ENCODE results near the gene DOCK3.
"Not testable (repeated sequence)": the region's sequence is repeated elsewhere in the genome, so short reads cannot be mapped to it uniquely, and the experiment has no call there.

DOCK3 gene

GRCh38 chr3:51110586-51110985, 435.9 kb downstream of the DOCK3 start:
- Histone ChIP-seq H2AFZ (ENCODE audit: low read depth) (no peak overlapping the region), H4K20me1 (ENCODE audit: insufficient read depth) (no peaks in the 10 kb centered on the region), H3K27ac (no peak overlapping the region), H3K79me2 (ENCODE audit: insufficient read depth, low read depth) (no peaks in the 10 kb centered on the region), H3K4me3 (IDR thresholded peaks at IDR 0.05; ENCODE audit: insufficient read depth, low read depth, low read length) (no peak overlapping the region), H3K4me1 (ENCODE audit: low read depth, poor library complexity, severe bottlenecking) (no peaks in the 10 kb centered on the region), H3K9ac (no peak overlapping the region), H3K36me3 (ENCODE audit: insufficient read depth) (no peaks in the 10 kb centered on the region), H3K4me2 (no peak overlapping the region), H3K27me3 (ENCODE audit: insufficient read depth, low read depth) (no peaks in the 10 kb centered on the region)
- no peak for TF ChIP-seq CTCF (conservative IDR thresholded peaks at IDR 0.05; ENCODE audit: low read depth, low read length)

DNA sequence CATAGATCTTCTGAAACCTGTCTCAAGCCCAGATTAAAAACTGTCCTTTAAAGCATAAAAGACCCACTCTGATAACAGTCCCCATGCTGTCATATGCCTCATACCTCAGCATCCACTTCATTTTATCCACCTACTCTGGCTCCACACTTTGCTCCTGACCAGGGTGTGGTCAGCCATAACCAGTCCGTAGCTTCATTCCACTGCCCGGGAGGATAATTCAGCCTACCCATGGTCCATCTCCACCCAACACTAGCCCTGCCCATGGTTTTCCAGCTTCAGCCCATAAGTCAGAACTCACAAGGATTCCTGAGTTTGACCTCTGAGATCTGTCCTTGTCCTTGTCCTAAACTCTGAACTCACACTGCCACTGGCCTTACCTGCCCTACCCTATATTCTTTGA, 448.2 kb downstream of the DOCK3 start:
- Histone ChIP-seq H3K36me3 (ENCODE audit: insufficient read depth) (no peaks in the 10 kb centered on the region), H3K9ac (no peak overlapping the region), H3K4me1 (ENCODE audit: low read depth, poor library complexity, severe bottlenecking) (no peaks in the 10 kb centered on the region), H2AFZ (ENCODE audit: low read depth) (no peak overlapping the region), H3K27me3 (ENCODE audit: insufficient read depth, low read depth) (no peaks in the 10 kb centered on the region), H3K79me2 (ENCODE audit: insufficient read depth, low read depth) (no peaks in the 10 kb centered on the region), H3K4me2 (no peak overlapping the region), H3K4me3 (IDR thresholded peaks at IDR 0.05; ENCODE audit: insufficient read depth, low read depth, low read length) (no peak overlapping the region), H4K20me1 (ENCODE audit: insufficient read depth) (no peaks in the 10 kb centered on the region), H3K27ac (no peak overlapping the region)
- TF ChIP-seq CTCF (conservative IDR thresholded peaks at IDR 0.05; ENCODE audit: low read depth, low read length), result no peak

DNA sequence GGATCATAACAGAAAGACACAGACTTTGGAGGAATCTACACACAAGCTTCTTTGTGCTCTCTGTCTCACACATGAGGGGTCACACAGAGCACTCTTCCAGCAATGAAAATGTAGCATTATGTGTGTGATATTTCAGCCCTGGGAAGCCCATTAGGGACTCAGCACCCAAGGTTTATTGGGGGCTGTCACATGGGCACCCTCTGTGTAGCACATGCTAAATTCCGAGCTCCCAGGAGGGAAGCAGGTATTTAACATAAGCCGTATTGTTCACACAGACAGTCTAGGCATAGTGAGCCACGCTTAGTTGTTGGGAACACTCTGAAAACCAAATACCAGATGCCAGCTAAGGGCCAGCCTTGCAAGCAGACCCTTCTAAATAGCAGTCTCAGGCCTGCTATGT, 448.8 kb downstream of the DOCK3 start:
- H3K27ac ChIP-seq, result no peak overlapping the region
- no peak for TF ChIP-seq CTCF (conservative IDR thresholded peaks at IDR 0.05; ENCODE audit: low read depth, low read length)
- no peak overlapping the region for H3K4me3 ChIP-seq (IDR thresholded peaks at IDR 0.05; ENCODE audit: insufficient read depth, low read depth, low read length)
- H3K4me2 ChIP-seq, result no peak overlapping the region
- no peaks in the 10 kb centered on the region for H3K27me3 ChIP-seq (ENCODE audit: insufficient read depth, low read depth)
- H4K20me1 ChIP-seq (ENCODE audit: insufficient read depth), result no peaks in the 10 kb centered on the region
- no peaks in the 10 kb centered on the region for H3K36me3 ChIP-seq (ENCODE audit: insufficient read depth)
- no peaks in the 10 kb centered on the region for H3K79me2 ChIP-seq (ENCODE audit: insufficient read depth, low read depth)
- no peaks in the 10 kb centered on the region for H3K4me1 ChIP-seq (ENCODE audit: low read depth, poor library complexity, severe bottlenecking)
- no peak overlapping the region for H3K9ac ChIP-seq
- no peak overlapping the region for H2AFZ ChIP-seq (ENCODE audit: low read depth)

- not testable (repeated sequence) for H4K20me1 ChIP-seq (ENCODE audit: insufficient read depth); H3K79me2 ChIP-seq (ENCODE audit: insufficient read depth, low read depth); H3K4me2 ChIP-seq; H3K36me3 ChIP-seq (ENCODE audit: insufficient read depth); H3K9ac ChIP-seq; H3K4me3 ChIP-seq (IDR thresholded peaks at IDR 0.05; ENCODE audit: insufficient read depth, low read depth, low read length); H3K27me3 ChIP-seq (ENCODE audit: insufficient read depth, low read depth); H3K27ac ChIP-seq; H3K4me1 ChIP-seq (ENCODE audit: low read depth, poor library complexity, severe bottlenecking); H2AFZ ChIP-seq (ENCODE audit: low read depth)
Observed at GRCh38 chr3:51131607-51132006, 456.9 kb downstream of the DOCK3 start.

- no peaks in the 10 kb centered on the region for H3K36me3 ChIP-seq (ENCODE audit: insufficient read depth)
- H3K79me2 ChIP-seq (ENCODE audit: insufficient read depth, low read depth), result no peaks in the 10 kb centered on the region
- H3K27ac ChIP-seq, result no peak overlapping the region
- H3K27me3 ChIP-seq (ENCODE audit: insufficient read depth, low read depth), result no peaks in the 10 kb centered on the region
- TF ChIP-seq CTCF (conservative IDR thresholded peaks at IDR 0.05; ENCODE audit: low read depth, low read length), result no peak
- no peak overlapping the region for H3K4me3 ChIP-seq (IDR thresholded peaks at IDR 0.05; ENCODE audit: insufficient read depth, low read depth, low read length)
- no peaks in the 10 kb centered on the region for H3K4me1 ChIP-seq (ENCODE audit: low read depth, poor library complexity, severe bottlenecking)
- H2AFZ ChIP-seq (ENCODE audit: low read depth), result no peak overlapping the region
- no peaks in the 10 kb centered on the region for H4K20me1 ChIP-seq (ENCODE audit: insufficient read depth)
- H3K4me2 ChIP-seq, result no peak overlapping the region
- no peak overlapping the region for H3K9ac ChIP-seq
Observed at GRCh38 chr3:51137715-51138114, 463.0 kb downstream of the DOCK3 start.

Measured in KMS-11 (cell line).